Endothelial cell of umbilical vein (primary cell): ENCODE data around the gene AKT3. TPM values are rescaled to one million over a fixed set of nuclear protein-coding genes. Genes with fewer than 3 reads are reported as not detected.

Experiments
- BruUV-seq: library from RNA; stranded (reverse); fragments of 400-500 nt; replicated peaks from 2 replicates; lab custom pipeline; 2021; lab: Mats Ljungman, UMichigan
- CTCF ChIA-PET: fragments of 300-600, 350-600 bp; sonication (Branson Sonifier 250); formaldehyde crosslinking; loops from one replicate; lab custom pipeline; 2021; ENCODE audit warnings: antibody characterized with exemption, inconsistent platforms; lab: Charles Lee
- POLR2A ChIA-PET: fragments of 300-600, 350-600 bp; sonication (Branson Sonifier 250); formaldehyde crosslinking; loops from one replicate; lab custom pipeline; 2021; ENCODE audit warnings: antibody characterized with exemption, inconsistent platforms; lab: Charles Lee
- DNase-seq: peaks from one replicate; pipeline ENCODE4 v3.0.0-alpha.2; 2011; ENCODE audit warnings: low read depth, low spot score
- FAIRE-seq: peaks from 2 replicates; lab custom pipeline; 2011; peaks lifted over from hg19 to GRCh38; lab: Jason Lieb, UNC
- H2AFZ ChIP-seq: 2 replicates; pipeline ENCODE4 v1.6.0; 2012; ENCODE audit warnings: low read depth, low read length, control low read depth, inconsistent platforms
- H3K27ac ChIP-seq: 2 replicates; pipeline ENCODE4 v1.5.1; 2011; ENCODE audit warnings: low read depth, mild to moderate bottlenecking, control low read depth, low read length, moderate library complexity; ENCODE audit not compliant: insufficient read depth
- H3K27me3 ChIP-seq, 2 experiments: 2 replicates each; pipeline versions ENCODE4 v1.6.0 to v1.6.1; 2011; ENCODE audit warnings: low read length in 2 of 2, mixed read lengths in 1 of 2; ENCODE audit not compliant: control insufficient read depth in 2 of 2, insufficient read depth in 2 of 2
- H3K36me3 ChIP-seq, 2 experiments: 2 replicates in 1 of 2; 3 replicates in 1 of 2; pipeline ENCODE4 v1.5.1; 2011; ENCODE audit warnings: low read length in 2 of 2, mild to moderate bottlenecking in 1 of 2, moderate library complexity in 1 of 2; ENCODE audit not compliant: control insufficient read depth in 2 of 2, insufficient read depth in 2 of 2; ENCODE audit errors: extremely low read depth in 1 of 2
- H3K4me1 ChIP-seq: 3 replicates; pipeline ENCODE4 v1.5.1; 2011; ENCODE audit warnings: mild to moderate bottlenecking, low read length; ENCODE audit not compliant: control insufficient read depth, insufficient read depth; ENCODE audit errors: extremely low read depth
- H3K4me2 ChIP-seq: 2 replicates; pipeline ENCODE4 v1.6.1; 2011; ENCODE audit warnings: low read length, control low read depth, mixed read lengths; ENCODE audit not compliant: insufficient read depth
- H3K4me3 ChIP-seq, 3 experiments: fragments of 200-600 bp in 1 of 3; sonication (generic), shearing (Covaris generic) in 1 of 3; replicated peaks in 1 of 3; 2 replicates each; pipeline ENCODE4 v1.5.1; 2011 to 2016; ENCODE audit warnings: control low read depth in 3 of 3, low read length in 3 of 3, mild to moderate bottlenecking in 2 of 3, inconsistent platforms in 1 of 3, low read depth in 1 of 3, moderate library complexity in 1 of 3; ENCODE audit not compliant: insufficient read depth in 1 of 3
- H3K79me2 ChIP-seq: 2 replicates; pipeline ENCODE4 v1.6.0; 2012; ENCODE audit warnings: low read length, inconsistent platforms; ENCODE audit not compliant: control insufficient read depth, insufficient read depth
- H3K9ac ChIP-seq: replicated peaks from 2 replicates; pipeline ENCODE3; 2011; ENCODE audit warnings: low read length, control low read depth; ENCODE audit not compliant: insufficient read depth; ENCODE audit errors: extremely low read depth
- H3K9me1 ChIP-seq: replicated peaks from 3 replicates; pipeline ENCODE4 v1.6.0; 2011; ENCODE audit warnings: mild to moderate bottlenecking, low read length; ENCODE audit not compliant: control insufficient read depth, insufficient read depth; ENCODE audit errors: extremely low read depth
- H3K9me3 ChIP-seq: replicated peaks from 2 replicates; pipeline ENCODE4 v1.5.1; 2012; ENCODE audit warnings: low read length, inconsistent platforms; ENCODE audit not compliant: control insufficient read depth, insufficient read depth
- H4K20me1 ChIP-seq: replicated peaks from 2 replicates; pipeline ENCODE3; 2011; ENCODE audit warnings: mild to moderate bottlenecking, low read length; ENCODE audit not compliant: control insufficient read depth, insufficient read depth; ENCODE audit errors: extremely low read depth
- CTCF ChIP-seq, 2 donors: IDR thresholded peaks; 1 replicate in 1 of 2; 2 replicates in 1 of 2; pipeline ENCODE4 v1.5.1; 2011; ENCODE audit warnings: low read length in 2 of 2, mild to moderate bottlenecking in 2 of 2, moderate library complexity in 2 of 2, control low read depth in 1 of 2, inconsistent platforms in 1 of 2, low read depth in 1 of 2; ENCODE audit not compliant: insufficient read depth in 1 of 2; ENCODE audit errors: extremely low read depth in 1 of 2
- EZH2 ChIP-seq: IDR thresholded peaks from 2 replicates; pipeline ENCODE4 v1.6.1; 2012; ENCODE audit warnings: borderline replicate concordance, low read depth, mild to moderate bottlenecking, moderate library complexity, low read length, inconsistent platforms; ENCODE audit not compliant: severe bottlenecking
- FOS ChIP-seq: IDR thresholded peaks from 2 replicates; pipeline ENCODE4 v1.6.1; 2011; ENCODE audit warnings: mild to moderate bottlenecking, low read length, moderate library complexity, borderline replicate concordance; ENCODE audit not compliant: insufficient read depth
- GATA2 ChIP-seq: IDR thresholded peaks from 2 replicates; pipeline ENCODE4 v1.7.0; 2011; ENCODE audit warnings: low read depth, mild to moderate bottlenecking, moderate library complexity, mixed read lengths, low read length; ENCODE audit not compliant: insufficient read length, insufficient read depth
- JUN ChIP-seq: IDR thresholded peaks from 2 replicates; pipeline ENCODE4 v1.6.1; 2011; ENCODE audit warnings: borderline replicate concordance, low read depth; ENCODE audit not compliant: insufficient read length, insufficient read depth
- MAX ChIP-seq: IDR thresholded peaks from 2 replicates; pipeline ENCODE4 v1.6.1; 2011; ENCODE audit not compliant: insufficient read depth, insufficient read length
- MYC ChIP-seq: IDR thresholded peaks from one replicate; pipeline ENCODE4 v1.6.1; 2011; ENCODE audit warnings: mild to moderate bottlenecking, low read depth, low read length
- POLR2A ChIP-seq: IDR thresholded peaks from 2 replicates; pipeline ENCODE4 v1.6.1; 2012; ENCODE audit warnings: low read depth, mild to moderate bottlenecking, control low read depth, low read length
- POLR2AphosphoS5 ChIP-seq: IDR thresholded peaks from 2 replicates; pipeline ENCODE4 v1.6.1; 2012; ENCODE audit warnings: low read depth, mild to moderate bottlenecking, control low read depth, low read length, moderate library complexity; ENCODE audit not compliant: insufficient read depth
- dilution Hi-C: fragments of 300-500 bp; cut with MboI; formaldehyde crosslinking; loops from one replicate; pipeline ENCODE4 v1.15.0; 2019; ENCODE audit warnings: low sequenced_read_pairs; ENCODE audit not compliant: extremely low pct_ligation_motif_present
- intact Hi-C: fragments of 100-400 bp; cut with micrococcal nuclease; formaldehyde crosslinking; loops from one replicate; pipeline ENCODE4 v1.10.0; 2022
- polyA plus RNA-seq, 4 experiments: library from polyadenylated mRNA; depleted of rRNA in 3 of 4; stranded (reverse) in 3 of 4; unstranded in 1 of 4; fragments of >200 nt; gene quantifications; 2 replicates each; pipeline versions ENCODE4 v1.2.1 to v1.2.3, GENCODE V29; 2011 to 2012; ENCODE audit warnings: missing spikeins in 1 of 4
- total RNA-seq: library from RNA; stranded (reverse); gene quantifications from 2 replicates; pipeline ENCODE4 v1.2.3, GENCODE V29; 2021

AKT3 gene
- total and polyA plus RNA-seq, 2 donors (not counting 3 experiments of a cell fraction or from before 2014, with no cell fraction given), result 20.6 to 97.1 TPM

- Histone ChIP-seq H3K9me3 (no peaks in the 10 kb centered on the region), H3K9ac (no peak overlapping the region), H3K4me1 (peaks cover 5% of the 10 kb centered on the region), H3K4me3 (no peak overlapping the region), H3K27me3 (no peaks in the 10 kb centered on the region), H3K4me2 (no peak overlapping the region), H3K9me1 (no peaks in the 10 kb centered on the region), H4K20me1 (peaks cover 3% of the 10 kb centered on the region), H2AFZ (no peak overlapping the region), H3K36me3 (no peaks in the 10 kb centered on the region), H3K27ac (no peak overlapping the region), H3K79me2 (peaks cover 55% of the 10 kb centered on the region)
- FAIRE-seq (no peak), DNase-seq (no peak)
- dilution Hi-C loops, result no loop called here
- POLR2A ChIA-PET, result no interaction called here
- intact Hi-C loops, result no loop called here
- BruUV-seq, result no TSS peak
- CTCF ChIA-PET, result no interaction called here
- TF ChIP-seq GATA2 (no peak), MYC (no peak), POLR2AphosphoS5 (no peak), MAX (no peak), CTCF (IDR thresholded peaks at IDR 0.05; ENCODE audit: extremely low read depth in 1 of 2, insufficient read depth in 1 of 2, low read depth in 1 of 2, low read length in 2 of 2) (no peak), POLR2A (no peak), EZH2 (no peak), JUN (no peak), FOS (no peak)
These were observed 15.9 kb downstream of the AKT3 start for GRCh38 chr1:243834130-243834529.
